ENCODE measurements around the gene CDKN2D.

- TF ChIP-seq, protein P1, sequence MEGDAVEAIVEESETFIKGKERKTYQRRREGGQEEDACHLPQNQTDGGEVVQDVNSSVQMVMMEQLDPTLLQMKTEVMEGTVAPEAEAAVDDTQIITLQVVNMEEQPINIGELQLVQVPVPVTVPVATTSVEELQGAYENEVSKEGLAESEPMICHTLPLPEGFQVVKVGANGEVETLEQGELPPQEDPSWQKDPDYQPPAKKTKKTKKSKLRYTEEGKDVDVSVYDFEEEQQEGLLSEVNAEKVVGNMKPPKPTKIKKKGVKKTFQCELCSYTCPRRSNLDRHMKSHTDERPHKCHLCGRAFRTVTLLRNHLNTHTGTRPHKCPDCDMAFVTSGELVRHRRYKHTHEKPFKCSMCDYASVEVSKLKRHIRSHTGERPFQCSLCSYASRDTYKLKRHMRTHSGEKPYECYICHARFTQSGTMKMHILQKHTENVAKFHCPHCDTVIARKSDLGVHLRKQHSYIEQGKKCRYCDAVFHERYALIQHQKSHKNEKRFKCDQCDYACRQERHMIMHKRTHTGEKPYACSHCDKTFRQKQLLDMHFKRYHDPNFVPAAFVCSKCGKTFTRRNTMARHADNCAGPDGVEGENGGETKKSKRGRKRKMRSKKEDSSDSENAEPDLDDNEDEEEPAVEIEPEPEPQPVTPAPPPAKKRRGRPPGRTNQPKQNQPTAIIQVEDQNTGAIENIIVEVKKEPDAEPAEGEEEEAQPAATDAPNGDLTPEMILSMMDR (IDR thresholded peaks at IDR 0.05; ENCODE audit: low read depth, low read length, poor library complexity, severe bottlenecking): no peak
- no peak for TF ChIP-seq EZH2phosphoT487 (IDR thresholded peaks at IDR 0.05; ENCODE audit: borderline replicate concordance, low read length)
Measured at GRCh38 chr19:10593820-10594637, 25.2 kb upstream of the CDKN2D start.

Measured in DOHH2 (cell line).